HG02970 (cell line): ENCODE measurements around the gene TRIM71.

Experiments
- ATAC-seq: cut with Tn5 transposase; IDR thresholded peaks from one replicate; pipeline ENCODE4 v1.9.1; 2021; ENCODE audit warnings: mild to moderate bottlenecking, moderate library complexity, moderate number of reproducible peaks; ENCODE audit not compliant: unreplicated experiment, low FRiP score

TRIM71 gene

GRCh38 chr3:32862247-32862935 is 44.6 kb downstream of the TRIM71 start:
- no peak for ATAC-seq

GRCh38 chr3:32862936-32863487 is 45.2 kb downstream of the TRIM71 start:
- ATAC-seq = no peak

GRCh38 chr3:32865383-32865782 is 47.6 kb downstream of the TRIM71 start:
- ATAC-seq = no peak

GRCh38 chr3:32866533-32866932 is 48.7 kb downstream of the TRIM71 start:
- no peak for ATAC-seq

- no peak for ATAC-seq
These were observed 50.2 kb downstream of the TRIM71 start for GRCh38 chr3:32867954-32868353.

GRCh38 chr3:32868719-32869512 is 51.1 kb downstream of the TRIM71 start:
- no peak for ATAC-seq

- no peak for ATAC-seq
These were observed 51.8 kb downstream of the TRIM71 start for GRCh38 chr3:32869513-32870047.

GRCh38 chr3:32870373-32871095 is 52.7 kb downstream of the TRIM71 start:
- no peak for ATAC-seq

GRCh38 chr3:32871273-32871672 is 53.5 kb downstream of the TRIM71 start:
- ATAC-seq = no peak

GRCh38 chr3:32872487-32873382 is 54.9 kb downstream of the TRIM71 start:
- ATAC-seq = no peak

- no peak for ATAC-seq
These were observed 55.8 kb downstream of the TRIM71 start for GRCh38 chr3:32873531-32874130.

- ATAC-seq = no peak
These were observed 59.1 kb downstream of the TRIM71 start for GRCh38 chr3:32876920-32877319.

GRCh38 chr3:32877598-32877997 is 59.8 kb downstream of the TRIM71 start:
- ATAC-seq = no peak

GRCh38 chr3:32880225-32880624 is 62.4 kb downstream of the TRIM71 start:
- no peak for ATAC-seq

- no peak for ATAC-seq
These were observed 63.8 kb downstream of the TRIM71 start for GRCh38 chr3:32881624-32882023.

- ATAC-seq = peak; percentile 37
These were observed 64.4 kb downstream of the TRIM71 start for GRCh38 chr3:32882189-32882588.

- ATAC-seq = peak; percentile 70
These were observed 64.8 kb downstream of the TRIM71 start for GRCh38 chr3:32882603-32883025.

- ATAC-seq = no peak
These were observed 66.0 kb downstream of the TRIM71 start for GRCh38 chr3:32883817-32884216.

GRCh38 chr3:32884591-32884990 is 66.8 kb downstream of the TRIM71 start:
- ATAC-seq = no peak
